Stimulated activated CD4-positive, alpha-beta T cell treated with anti-CD3 and anti-CD28 coated beads, Interleukin-15, amount 100 ng/mL, for 48 hours (primary cell): ENCODE measurements around the gene SLC2A1.

ENCODE experiments used
- DNase-seq, 2 donors: peaks; one replicate each; pipeline ENCODE4 v3.0.0-alpha.2; 2020; ENCODE audit warnings: low read depth in 2 of 2

Gene SLC2A1

GRCh38 chr1:42960566-42961311 lies 2.1 kb upstream of the SLC2A1 start:
- DNase-seq = no peak

GRCh38 chr1:42960122-42960390 lies 1.4 kb upstream of the SLC2A1 start:
- DNase-seq = no peak

GRCh38 chr1:42957880-42958487 lies 684 bp downstream of the SLC2A1 start:
- peak; percentile 50 to 60 for DNase-seq

GRCh38 chr1:42957229-42957879 lies 1.3 kb downstream of the SLC2A1 start:
- DNase-seq = no peak

- DNase-seq = no peak
These were observed 1.9 kb downstream of the SLC2A1 start for GRCh38 chr1:42956739-42957138.

GRCh38 chr1:42955311-42956063 lies 3.2 kb downstream of the SLC2A1 start:
- DNase-seq = no peak

GRCh38 chr1:42953182-42954180 lies 5.2 kb downstream of the SLC2A1 start:
- no peak for DNase-seq

- no peak for DNase-seq
These were observed 6.2 kb downstream of the SLC2A1 start for GRCh38 chr1:42952303-42953001.

- no peak for DNase-seq
These were observed 7.1 kb downstream of the SLC2A1 start for GRCh38 chr1:42951588-42951987.

GRCh38 chr1:42950116-42950481 lies 8.6 kb downstream of the SLC2A1 start:
- DNase-seq = no peak

GRCh38 chr1:42949312-42950115 lies 9.2 kb downstream of the SLC2A1 start:
- DNase-seq = no peak

GRCh38 chr1:42947965-42948732 lies 10.5 kb downstream of the SLC2A1 start:
- DNase-seq = no peak

GRCh38 chr1:42947117-42947516 lies 11.6 kb downstream of the SLC2A1 start:
- DNase-seq = no peak

- no peak for DNase-seq
These were observed 12.4 kb downstream of the SLC2A1 start for GRCh38 chr1:42946120-42946898.

- DNase-seq = no peak
These were observed 13.5 kb downstream of the SLC2A1 start for GRCh38 chr1:42945164-42945563.

- no peak for DNase-seq
These were observed 14.3 kb downstream of the SLC2A1 start for GRCh38 chr1:42944246-42944928.

GRCh38 chr1:42943728-42944127 lies 14.9 kb downstream of the SLC2A1 start:
- DNase-seq = no peak

GRCh38 chr1:42943166-42943565 lies 15.5 kb downstream of the SLC2A1 start:
- no peak for DNase-seq
